ENCODE data around the gene MYPOP.

Gene MYPOP

DNA sequence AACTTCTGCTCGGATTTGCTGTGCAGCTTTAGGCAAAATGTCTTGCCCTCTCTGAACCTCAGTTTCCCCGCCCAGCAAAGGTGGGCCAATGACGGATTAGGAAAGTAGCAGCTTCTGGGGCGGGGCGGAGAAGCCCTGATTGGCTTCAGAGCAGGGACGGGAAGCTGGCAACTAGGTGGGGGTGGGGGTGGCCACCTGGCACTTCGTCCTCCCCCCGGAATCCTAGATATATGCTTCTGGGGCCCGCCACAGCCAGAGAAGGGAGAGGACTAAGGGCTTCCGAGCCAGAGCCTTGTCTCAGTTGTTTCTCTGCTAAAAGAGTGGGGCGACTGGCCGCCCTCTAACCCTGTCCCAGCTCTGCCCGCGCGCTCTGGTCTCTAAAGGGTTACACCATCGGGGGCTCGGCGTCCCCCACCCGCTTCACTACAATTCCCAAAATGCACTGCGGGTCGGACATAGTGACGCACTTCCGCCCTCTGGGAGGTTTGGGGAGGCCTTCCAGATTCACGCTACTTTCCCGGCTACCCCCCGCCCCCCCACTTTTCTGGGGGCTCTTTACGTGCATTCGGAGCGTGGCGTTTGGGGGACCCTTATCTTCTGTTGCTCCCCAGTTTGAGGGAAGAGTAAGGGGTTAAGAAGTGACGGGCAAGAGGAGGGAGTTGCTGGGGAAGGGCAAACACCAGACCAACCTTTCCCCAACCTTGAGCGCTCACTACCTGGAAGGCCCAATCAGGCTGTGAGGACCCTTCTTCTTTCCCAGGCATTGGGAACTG lies 15.8 kb downstream of the MYPOP start (continued):
- TF ChIP-seq, protein P1, sequence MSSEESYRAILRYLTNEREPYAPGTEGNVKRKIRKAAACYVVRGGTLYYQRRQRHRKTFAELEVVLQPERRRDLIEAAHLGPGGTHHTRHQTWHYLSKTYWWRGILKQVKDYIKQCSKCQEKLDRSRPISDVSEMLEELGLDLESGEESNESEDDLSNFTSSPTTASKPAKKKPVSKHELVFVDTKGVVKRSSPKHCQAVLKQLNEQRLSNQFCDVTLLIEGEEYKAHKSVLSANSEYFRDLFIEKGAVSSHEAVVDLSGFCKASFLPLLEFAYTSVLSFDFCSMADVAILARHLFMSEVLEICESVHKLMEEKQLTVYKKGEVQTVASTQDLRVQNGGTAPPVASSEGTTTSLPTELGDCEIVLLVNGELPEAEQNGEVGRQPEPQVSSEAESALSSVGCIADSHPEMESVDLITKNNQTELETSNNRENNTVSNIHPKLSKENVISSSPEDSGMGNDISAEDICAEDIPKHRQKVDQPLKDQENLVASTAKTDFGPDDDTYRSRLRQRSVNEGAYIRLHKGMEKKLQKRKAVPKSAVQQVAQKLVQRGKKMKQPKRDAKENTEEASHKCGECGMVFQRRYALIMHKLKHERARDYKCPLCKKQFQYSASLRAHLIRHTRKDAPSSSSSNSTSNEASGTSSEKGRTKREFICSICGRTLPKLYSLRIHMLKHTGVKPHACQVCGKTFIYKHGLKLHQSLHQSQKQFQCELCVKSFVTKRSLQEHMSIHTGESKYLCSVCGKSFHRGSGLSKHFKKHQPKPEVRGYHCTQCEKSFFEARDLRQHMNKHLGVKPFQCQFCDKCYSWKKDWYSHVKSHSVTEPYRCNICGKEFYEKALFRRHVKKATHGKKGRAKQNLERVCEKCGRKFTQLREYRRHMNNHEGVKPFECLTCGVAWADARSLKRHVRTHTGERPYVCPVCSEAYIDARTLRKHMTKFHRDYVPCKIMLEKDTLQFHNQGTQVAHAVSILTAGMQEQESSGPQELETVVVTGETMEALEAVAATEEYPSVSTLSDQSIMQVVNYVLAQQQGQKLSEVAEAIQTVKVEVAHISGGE (tag by site-specific recombination; conservative IDR thresholded peaks at IDR 0.05; ENCODE audit: low read depth) = peak; percentile 83
- TF ChIP-seq ZNF561 (tag by site-specific recombination; IDR thresholded peaks at IDR 0.05; ENCODE audit: borderline replicate concordance) (peak; percentile 19; the same call in 1 of the 2 replicates), ZNF560 (tag by site-specific recombination; IDR thresholded peaks at IDR 0.05; ENCODE audit: borderline replicate concordance) (no peak), ZNF37A (tag by site-specific recombination; IDR thresholded peaks at IDR 0.05) (no peak), ZNF404 (tag by site-specific recombination; IDR thresholded peaks at IDR 0.05) (no peak), SCRT2 (tag by site-specific recombination; IDR thresholded peaks at IDR 0.05) (no peak), ZNF621 (tag by site-specific recombination; IDR thresholded peaks at IDR 0.05) (no peak), ZNF335 (tag by site-specific recombination; conservative IDR thresholded peaks at IDR 0.05) (peak; percentile 99), ZNF140 (tag by site-specific recombination; IDR thresholded peaks at IDR 0.05) (no peak), ZNF473 (tag by site-specific recombination; IDR thresholded peaks at IDR 0.05) (no peak), GLIS1 (tag by site-specific recombination; IDR thresholded peaks at IDR 0.05) (peak; percentile 85), KLF16 (tag by site-specific recombination; IDR thresholded peaks at IDR 0.05) (peak; percentile 25; the same call in 1 of the 2 replicates), ZNF654 (tag by site-specific recombination; IDR thresholded peaks at IDR 0.05; ENCODE audit: low read depth) (no peak), ZBTB17 (tag by site-specific recombination; IDR thresholded peaks at IDR 0.05) (peak; percentile 83), ZBTB1 (tag by site-specific recombination; IDR thresholded peaks at IDR 0.05) (no peak), ZXDB (tag by site-specific recombination; IDR thresholded peaks at IDR 0.05) (peak; percentile 83), SP3 (tag by site-specific recombination; IDR thresholded peaks at IDR 0.05) (peak; percentile 78), ZNF214 (tag by site-specific recombination; IDR thresholded peaks at IDR 0.05; ENCODE audit: borderline replicate concordance) (no peak), GLIS2 (tag by site-specific recombination; IDR thresholded peaks at IDR 0.05) (peak; percentile 66), KLF8 (tag by site-specific recombination; IDR thresholded peaks at IDR 0.05) (peak; percentile 76; the same call in 1 of the 2 replicates), BCL11A (tag by site-specific recombination; IDR thresholded peaks at IDR 0.05; ENCODE audit: low read depth) (no peak), ZBTB21 (tag by site-specific recombination; IDR thresholded peaks at IDR 0.05) (peak; percentile 95), HOXA7 (CRISPR knock-in tag; IDR thresholded peaks at IDR 0.05; ENCODE audit: borderline replicate concordance) (no peak), ZNF416 (tag by site-specific recombination; IDR thresholded peaks at IDR 0.05) (no peak), KLF7 (tag by site-specific recombination; IDR thresholded peaks at IDR 0.05; ENCODE audit: borderline replicate concordance) (no peak), ZSCAN23 (tag by site-specific recombination; IDR thresholded peaks at IDR 0.05) (no peak)
- TF ChIP-seq, protein P2, sequence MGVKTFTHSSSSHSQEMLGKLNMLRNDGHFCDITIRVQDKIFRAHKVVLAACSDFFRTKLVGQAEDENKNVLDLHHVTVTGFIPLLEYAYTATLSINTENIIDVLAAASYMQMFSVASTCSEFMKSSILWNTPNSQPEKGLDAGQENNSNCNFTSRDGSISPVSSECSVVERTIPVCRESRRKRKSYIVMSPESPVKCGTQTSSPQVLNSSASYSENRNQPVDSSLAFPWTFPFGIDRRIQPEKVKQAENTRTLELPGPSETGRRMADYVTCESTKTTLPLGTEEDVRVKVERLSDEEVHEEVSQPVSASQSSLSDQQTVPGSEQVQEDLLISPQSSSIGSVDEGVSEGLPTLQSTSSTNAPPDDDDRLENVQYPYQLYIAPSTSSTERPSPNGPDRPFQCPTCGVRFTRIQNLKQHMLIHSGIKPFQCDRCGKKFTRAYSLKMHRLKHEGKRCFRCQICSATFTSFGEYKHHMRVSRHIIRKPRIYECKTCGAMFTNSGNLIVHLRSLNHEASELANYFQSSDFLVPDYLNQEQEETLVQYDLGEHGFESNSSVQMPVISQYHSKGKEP (tag by site-specific recombination; IDR thresholded peaks at IDR 0.05) = no peak
- TF ChIP-seq, protein P3, sequence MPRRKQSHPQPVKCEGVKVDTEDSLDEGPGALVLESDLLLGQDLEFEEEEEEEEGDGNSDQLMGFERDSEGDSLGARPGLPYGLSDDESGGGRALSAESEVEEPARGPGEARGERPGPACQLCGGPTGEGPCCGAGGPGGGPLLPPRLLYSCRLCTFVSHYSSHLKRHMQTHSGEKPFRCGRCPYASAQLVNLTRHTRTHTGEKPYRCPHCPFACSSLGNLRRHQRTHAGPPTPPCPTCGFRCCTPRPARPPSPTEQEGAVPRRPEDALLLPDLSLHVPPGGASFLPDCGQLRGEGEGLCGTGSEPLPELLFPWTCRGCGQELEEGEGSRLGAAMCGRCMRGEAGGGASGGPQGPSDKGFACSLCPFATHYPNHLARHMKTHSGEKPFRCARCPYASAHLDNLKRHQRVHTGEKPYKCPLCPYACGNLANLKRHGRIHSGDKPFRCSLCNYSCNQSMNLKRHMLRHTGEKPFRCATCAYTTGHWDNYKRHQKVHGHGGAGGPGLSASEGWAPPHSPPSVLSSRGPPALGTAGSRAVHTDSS (tag by site-specific recombination; IDR thresholded peaks at IDR 0.05) = no peak; the same call in 1 of the 2 replicates
- TF ChIP-seq, protein P4, sequence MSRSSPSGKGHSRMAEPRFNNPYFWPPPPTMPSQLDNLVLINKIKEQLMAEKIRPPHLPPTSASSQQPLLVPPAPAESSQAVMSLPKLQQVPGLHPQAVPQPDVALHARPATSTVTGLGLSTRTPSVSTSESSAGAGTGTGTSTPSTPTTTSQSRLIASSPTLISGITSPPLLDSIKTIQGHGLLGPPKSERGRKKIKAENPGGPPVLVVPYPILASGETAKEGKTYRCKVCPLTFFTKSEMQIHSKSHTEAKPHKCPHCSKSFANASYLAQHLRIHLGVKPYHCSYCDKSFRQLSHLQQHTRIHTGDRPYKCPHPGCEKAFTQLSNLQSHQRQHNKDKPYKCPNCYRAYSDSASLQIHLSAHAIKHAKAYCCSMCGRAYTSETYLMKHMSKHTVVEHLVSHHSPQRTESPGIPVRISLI (tag by site-specific recombination; IDR thresholded peaks at IDR 0.05) = no peak
- TF ChIP-seq, protein P5, sequence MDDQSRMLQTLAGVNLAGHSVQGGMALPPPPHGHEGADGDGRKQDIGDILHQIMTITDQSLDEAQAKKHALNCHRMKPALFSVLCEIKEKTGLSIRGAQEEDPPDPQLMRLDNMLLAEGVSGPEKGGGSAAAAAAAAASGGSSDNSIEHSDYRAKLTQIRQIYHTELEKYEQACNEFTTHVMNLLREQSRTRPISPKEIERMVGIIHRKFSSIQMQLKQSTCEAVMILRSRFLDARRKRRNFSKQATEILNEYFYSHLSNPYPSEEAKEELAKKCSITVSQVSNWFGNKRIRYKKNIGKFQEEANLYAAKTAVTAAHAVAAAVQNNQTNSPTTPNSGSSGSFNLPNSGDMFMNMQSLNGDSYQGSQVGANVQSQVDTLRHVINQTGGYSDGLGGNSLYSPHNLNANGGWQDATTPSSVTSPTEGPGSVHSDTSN (CRISPR knock-in tag; IDR thresholded peaks at IDR 0.05) = 0 out of 2 replicates have a peak, but pooled peaks have one; percentile 38
- TF ChIP-seq, protein P6, sequence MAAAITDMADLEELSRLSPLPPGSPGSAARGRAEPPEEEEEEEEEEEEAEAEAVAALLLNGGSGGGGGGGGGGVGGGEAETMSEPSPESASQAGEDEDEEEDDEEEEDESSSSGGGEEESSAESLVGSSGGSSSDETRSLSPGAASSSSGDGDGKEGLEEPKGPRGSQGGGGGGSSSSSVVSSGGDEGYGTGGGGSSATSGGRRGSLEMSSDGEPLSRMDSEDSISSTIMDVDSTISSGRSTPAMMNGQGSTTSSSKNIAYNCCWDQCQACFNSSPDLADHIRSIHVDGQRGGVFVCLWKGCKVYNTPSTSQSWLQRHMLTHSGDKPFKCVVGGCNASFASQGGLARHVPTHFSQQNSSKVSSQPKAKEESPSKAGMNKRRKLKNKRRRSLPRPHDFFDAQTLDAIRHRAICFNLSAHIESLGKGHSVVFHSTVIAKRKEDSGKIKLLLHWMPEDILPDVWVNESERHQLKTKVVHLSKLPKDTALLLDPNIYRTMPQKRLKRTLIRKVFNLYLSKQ (tag by site-specific recombination; IDR thresholded peaks at IDR 0.05; ENCODE audit: borderline replicate concordance) = no peak
